GM21529 (cell line): ENCODE measurements around the gene UGT1A1.

Experiments
- ATAC-seq: cut with Tn5 transposase; IDR thresholded peaks from one replicate; pipeline ENCODE4 v1.9.1; 2021; ENCODE audit not compliant: unreplicated experiment

UGT1A1 gene

GRCh38 chr2:233756429-233757081 is 3.5 kb upstream of the UGT1A1 start:
- ATAC-seq: no peak

DNA sequence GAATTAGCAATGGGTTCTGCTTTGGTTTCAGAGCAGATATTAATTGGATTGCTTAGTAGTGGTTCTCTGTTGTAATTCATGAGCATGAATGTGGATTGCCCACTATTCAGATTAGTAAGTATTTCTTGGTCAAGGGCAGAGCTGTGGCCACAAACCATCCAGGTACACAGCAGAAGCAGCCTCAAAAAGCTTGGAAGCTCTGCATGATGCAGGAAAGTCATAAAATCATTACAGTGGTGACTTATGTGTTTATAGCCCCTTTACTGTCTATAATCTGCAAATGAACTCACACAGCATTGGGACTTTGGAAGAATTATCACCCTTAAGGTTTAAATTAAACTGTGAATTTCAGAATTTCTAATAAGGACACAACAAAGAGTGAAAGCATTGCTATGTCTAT is 1.9 kb upstream of the UGT1A1 start:
- no peak for ATAC-seq

- ATAC-seq: no peak
These were observed 1.2 kb upstream of the UGT1A1 start for GRCh38 chr2:233758849-233759248.

- ATAC-seq: no peak
These were observed 1.1 kb downstream of the UGT1A1 start for GRCh38 chr2:233761040-233761769.

DNA sequence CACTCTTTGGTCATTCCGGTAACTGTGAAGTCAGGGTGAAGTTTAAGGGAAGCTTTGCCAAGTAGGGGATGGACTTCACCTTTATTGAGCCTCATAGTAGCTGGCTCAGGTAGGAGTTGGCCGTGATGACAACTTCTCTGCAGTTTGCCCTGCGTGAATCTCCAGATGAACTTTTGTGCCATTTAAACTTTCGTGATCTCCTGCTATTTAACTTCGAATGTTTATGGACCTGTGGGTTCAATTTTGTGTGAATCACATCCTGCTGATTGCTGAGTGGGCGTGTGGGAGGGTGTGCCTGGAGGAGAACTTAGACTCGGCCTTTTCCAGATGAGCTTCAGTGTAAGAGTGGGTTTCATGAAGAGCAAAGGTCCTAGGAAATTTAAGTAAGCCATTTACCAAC is 4.2 kb downstream of the UGT1A1 start:
- no peak for ATAC-seq

DNA sequence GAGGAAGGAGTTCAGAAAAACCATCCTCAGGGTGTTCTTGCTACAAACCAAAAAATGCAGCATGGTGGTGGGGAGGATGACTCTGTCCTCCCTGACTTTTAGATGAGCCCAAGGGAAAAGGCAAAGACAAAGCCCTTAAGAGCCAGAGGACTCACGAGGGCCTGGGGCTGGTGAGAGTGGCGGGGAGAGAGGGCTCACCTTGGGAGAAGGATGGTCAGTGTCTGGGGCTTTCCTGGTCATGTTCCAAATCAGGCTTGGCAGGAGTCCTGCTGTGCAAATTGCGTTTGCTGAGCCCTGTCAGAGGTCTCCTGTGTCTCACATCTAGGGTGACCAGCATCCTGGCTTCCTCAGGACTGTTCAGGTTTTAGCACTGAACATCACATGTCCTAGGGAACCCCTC is 4.7 kb downstream of the UGT1A1 start:
- no peak for ATAC-seq

DNA sequence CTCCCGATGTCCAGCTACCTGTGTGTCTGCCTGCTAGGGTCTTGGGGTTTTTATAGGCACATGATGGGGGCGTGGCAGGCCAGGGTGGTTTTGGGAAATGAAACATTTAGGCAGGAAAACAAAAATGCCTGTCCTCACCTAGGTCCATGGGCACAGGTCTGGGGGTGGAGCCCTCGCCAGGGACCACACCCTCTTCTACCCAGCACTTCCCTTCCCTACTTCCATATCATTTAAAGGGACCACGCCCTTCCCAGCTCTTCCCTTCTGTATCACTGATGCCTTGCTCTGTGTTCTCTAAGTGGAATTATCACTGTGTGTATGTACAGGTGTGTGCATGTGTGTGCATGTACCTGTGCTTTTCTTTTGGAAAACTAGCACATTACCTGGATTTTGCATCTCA is 6.3 kb downstream of the UGT1A1 start:
- no peak for ATAC-seq

DNA sequence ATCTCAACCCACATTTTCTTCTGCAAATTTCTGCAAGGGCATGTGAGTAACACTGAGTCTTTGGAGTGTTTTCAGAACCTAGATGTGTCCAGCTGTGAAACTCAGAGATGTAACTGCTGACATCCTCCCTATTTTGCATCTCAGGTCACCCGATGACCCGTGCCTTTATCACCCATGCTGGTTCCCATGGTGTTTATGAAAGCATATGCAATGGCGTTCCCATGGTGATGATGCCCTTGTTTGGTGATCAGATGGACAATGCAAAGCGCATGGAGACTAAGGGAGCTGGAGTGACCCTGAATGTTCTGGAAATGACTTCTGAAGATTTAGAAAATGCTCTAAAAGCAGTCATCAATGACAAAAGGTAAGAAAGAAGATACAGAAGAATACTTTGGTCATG is 8.0 kb downstream of the UGT1A1 start:
- ATAC-seq: no peak

- ATAC-seq: no peak
These were observed 9.2 kb downstream of the UGT1A1 start for GRCh38 chr2:233769260-233769659.

DNA sequence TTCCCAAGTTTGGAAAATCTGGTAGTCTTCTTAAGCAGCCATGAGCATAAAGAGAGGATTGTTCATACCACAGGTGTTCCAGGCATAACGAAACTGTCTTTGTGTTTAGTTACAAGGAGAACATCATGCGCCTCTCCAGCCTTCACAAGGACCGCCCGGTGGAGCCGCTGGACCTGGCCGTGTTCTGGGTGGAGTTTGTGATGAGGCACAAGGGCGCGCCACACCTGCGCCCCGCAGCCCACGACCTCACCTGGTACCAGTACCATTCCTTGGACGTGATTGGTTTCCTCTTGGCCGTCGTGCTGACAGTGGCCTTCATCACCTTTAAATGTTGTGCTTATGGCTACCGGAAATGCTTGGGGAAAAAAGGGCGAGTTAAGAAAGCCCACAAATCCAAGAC is 12.1 kb downstream of the UGT1A1 start:
- no peak for ATAC-seq

DNA sequence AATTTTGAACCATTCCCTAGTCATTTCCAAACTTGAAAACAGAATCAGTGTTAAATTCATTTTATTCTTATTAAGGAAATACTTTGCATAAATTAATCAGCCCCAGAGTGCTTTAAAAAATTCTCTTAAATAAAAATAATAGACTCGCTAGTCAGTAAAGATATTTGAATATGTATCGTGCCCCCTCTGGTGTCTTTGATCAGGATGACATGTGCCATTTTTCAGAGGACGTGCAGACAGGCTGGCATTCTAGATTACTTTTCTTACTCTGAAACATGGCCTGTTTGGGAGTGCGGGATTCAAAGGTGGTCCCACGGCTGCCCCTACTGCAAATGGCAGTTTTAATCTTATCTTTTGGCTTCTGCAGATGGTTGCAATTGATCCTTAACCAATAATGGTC is 12.5 kb downstream of the UGT1A1 start:
- no peak for ATAC-seq

- no peak for ATAC-seq
These were observed 13.8 kb downstream of the UGT1A1 start for GRCh38 chr2:233773854-233774253.

GRCh38 chr2:233775414-233775813 is 15.3 kb downstream of the UGT1A1 start:
- ATAC-seq: no peak

GRCh38 chr2:233778030-233778429 is 18.0 kb downstream of the UGT1A1 start, which contains the start of gene MROH2A:
Gene MROH2A (plus strand): TSS chr2:233778330. CDS start chr2:233779359, 1,029 bp downstream.
- no peak for ATAC-seq

- no peak for ATAC-seq
These were observed 19.7 kb downstream of the UGT1A1 start for GRCh38 chr2:233779722-233780121.

DNA sequence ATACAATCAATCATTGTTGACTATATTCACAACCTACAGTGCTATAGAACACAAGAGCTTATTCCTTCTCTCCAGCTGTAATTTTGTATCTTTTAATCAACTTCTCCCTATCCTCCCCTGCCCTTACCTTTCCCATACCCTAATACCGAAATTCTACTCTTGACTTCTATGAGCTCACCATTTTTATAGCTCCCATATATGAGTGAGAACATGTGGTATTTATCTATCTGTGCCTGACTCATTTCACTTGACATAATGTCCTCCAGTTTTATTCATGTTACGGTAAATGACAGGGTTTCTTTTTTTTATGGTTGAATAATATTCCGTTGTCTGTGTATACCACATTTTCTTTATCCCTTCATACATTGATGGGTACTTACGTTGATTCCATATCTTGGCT is 20.7 kb downstream of the UGT1A1 start:
- ATAC-seq: no peak

DNA sequence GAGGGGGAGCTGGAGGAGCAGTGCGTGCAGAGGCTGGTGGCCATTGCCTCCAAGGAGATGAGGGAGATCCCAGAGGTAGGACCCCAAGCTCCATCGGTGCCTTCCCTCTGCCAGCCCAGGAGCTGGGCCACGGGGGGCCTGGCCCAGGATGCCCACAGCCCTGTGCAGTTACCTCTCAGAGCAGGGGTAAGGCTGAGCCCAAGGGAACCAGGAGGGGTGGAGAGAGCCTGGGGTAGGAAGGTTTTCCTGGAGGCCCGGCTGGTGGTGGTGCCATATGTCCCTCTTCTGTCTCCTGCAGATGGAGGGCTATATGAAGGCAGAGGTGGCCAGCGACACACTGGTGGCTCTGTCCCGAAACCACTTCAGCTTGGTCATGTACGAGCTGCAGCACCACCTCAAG is 29.5 kb downstream of the UGT1A1 start:
- ATAC-seq: no peak

- no peak for ATAC-seq
These were observed 31.2 kb downstream of the UGT1A1 start for GRCh38 chr2:233791151-233791882.

DNA sequence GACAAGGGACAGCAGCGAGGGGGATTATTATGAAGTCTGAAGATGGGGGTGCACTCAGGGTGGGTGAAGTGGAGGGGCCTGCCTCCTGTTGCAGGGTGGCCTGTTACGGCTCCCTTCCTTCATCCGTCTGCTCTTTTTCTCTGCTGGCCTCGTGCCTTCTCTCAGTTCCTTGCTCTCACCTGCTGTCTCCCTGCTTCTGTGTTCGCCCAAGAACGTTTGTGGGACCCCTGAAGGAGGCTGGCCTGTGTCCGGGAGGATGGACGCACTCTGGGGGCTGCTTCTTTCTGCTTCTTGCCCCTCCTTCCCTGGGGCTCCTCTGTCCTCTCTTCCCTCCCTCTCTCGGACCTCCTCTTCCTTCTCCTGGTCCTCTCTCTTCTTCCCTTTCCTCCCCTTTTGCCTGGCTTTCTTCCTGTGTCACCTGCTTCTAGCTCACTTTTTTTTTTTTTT is 31.8 kb downstream of the UGT1A1 start:
- no peak for ATAC-seq

DNA sequence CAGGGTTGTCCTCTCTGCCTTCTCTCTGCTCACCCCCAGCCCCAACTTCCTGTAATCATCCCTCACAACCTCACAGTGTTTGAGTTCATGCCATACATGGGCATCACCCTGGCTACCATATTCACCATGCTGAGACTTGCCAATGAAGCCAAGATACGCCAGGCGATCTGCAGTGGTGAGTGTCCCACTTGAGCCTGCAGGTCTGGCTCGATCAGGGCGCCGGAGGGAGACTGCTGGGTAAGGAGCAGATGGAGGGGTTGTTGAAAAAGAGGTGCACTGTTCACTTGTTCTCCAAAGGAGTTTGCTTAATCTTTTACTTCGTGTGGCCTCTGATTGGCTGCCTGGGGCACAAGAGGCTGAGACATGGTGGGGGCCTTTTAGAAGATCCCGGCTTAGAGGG is 32.6 kb downstream of the UGT1A1 start:
- ATAC-seq: no peak

DNA sequence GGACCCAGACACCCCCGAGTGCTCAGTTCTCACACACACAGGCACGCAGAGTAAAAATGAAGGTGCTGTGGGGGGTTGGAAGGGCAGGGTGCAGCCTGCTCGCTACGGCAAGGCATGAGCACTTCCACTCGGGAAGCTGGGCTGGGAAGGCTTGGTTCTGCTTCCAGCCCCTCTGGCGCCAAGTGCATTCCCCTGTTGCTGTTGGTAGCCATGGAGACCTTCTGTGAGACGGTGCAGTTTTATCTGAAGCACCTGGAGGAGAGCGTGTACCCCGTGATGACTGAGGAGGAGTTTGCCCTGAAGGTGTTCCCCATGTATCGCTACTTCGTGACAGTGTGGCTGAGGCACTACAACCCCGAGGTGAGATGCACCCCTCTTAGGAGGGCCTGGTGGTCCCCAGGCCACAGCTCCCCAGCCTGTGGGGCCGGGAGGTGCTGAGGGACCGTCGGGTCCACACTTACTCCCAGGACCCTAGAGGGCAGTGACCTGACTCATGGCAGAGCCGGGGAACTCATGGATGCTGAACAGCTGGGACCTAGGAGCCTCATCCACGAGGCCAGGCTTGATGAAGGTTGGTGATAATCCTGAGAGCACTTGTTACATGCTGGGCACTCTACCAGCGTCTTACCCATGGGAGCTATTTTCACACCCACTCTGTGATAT is 33.5 kb downstream of the UGT1A1 start:
- no peak for ATAC-seq
